Measurements from ENCODE around the gene GINS2.

DNA sequence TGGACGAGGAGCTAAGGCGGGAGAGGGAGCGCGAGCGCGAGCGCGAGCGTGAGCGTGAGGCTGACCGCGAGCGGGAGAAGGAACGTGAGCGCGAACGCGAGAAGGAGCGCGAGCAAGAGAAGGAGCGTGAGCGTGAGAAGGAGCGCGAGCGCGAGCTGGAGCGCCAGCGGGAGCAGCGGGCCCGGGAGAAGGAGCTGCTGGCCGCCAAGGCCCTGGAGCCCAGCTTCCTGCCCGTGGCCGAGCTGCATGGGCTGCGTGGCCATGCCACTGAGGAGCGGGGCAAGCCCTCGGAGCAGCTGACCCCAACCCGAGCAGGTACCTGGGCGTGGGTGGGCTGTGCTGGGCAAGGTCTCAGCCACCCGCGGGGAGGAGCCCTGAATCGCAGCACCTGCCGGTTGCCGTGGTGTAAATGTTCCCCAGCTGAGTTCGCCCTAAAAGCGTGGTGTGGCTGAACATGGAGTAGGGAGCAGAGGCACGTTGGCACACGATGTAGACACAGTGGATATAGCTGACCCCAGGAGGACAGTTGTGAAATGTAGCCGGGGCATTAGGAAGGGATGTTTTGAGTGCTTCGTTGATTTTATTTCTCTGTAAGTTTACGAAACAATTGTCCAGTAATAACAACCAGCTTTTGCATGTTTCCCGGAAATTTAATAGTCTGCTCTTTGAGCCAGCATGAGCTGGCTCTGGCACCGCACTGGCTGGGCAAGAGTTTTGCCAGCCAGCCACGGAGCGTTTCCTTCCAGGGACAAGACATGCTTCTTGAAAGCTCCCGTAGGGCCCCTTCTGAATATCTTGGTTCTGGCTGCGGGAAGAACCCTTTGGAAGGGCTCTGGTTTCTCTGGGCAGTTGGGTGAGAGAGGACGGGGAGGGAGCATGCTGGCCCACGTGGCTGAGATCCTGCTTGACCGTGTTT lies 32.1 kb downstream of the GINS2 start:
- TF ChIP-seq, protein P1, sequence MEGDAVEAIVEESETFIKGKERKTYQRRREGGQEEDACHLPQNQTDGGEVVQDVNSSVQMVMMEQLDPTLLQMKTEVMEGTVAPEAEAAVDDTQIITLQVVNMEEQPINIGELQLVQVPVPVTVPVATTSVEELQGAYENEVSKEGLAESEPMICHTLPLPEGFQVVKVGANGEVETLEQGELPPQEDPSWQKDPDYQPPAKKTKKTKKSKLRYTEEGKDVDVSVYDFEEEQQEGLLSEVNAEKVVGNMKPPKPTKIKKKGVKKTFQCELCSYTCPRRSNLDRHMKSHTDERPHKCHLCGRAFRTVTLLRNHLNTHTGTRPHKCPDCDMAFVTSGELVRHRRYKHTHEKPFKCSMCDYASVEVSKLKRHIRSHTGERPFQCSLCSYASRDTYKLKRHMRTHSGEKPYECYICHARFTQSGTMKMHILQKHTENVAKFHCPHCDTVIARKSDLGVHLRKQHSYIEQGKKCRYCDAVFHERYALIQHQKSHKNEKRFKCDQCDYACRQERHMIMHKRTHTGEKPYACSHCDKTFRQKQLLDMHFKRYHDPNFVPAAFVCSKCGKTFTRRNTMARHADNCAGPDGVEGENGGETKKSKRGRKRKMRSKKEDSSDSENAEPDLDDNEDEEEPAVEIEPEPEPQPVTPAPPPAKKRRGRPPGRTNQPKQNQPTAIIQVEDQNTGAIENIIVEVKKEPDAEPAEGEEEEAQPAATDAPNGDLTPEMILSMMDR (IDR thresholded peaks at IDR 0.05), result no peak
- TF ChIP-seq TEAD4 (CRISPR knock-in tag; IDR thresholded peaks at IDR 0.05) (no peak), ZBTB21 (CRISPR knock-in tag; IDR thresholded peaks at IDR 0.05; ENCODE audit: borderline replicate concordance) (no peak), ZNF232 (CRISPR knock-in tag; IDR thresholded peaks at IDR 0.05) (no peak), SP1 (CRISPR knock-in tag; conservative IDR thresholded peaks at IDR 0.05) (no peak), MAX (CRISPR knock-in tag; IDR thresholded peaks at IDR 0.05) (no peak), ZNF138 (CRISPR knock-in tag; conservative IDR thresholded peaks at IDR 0.05) (no peak), ZNF121 (CRISPR knock-in tag; IDR thresholded peaks at IDR 0.05) (no peak), IRF2 (CRISPR knock-in tag; IDR thresholded peaks at IDR 0.05; ENCODE audit: borderline replicate concordance, low read depth) (no peak), ELF4 (CRISPR knock-in tag; IDR thresholded peaks at IDR 0.05; ENCODE audit: low read depth) (no peak), STAT6 (CRISPR knock-in tag; conservative IDR thresholded peaks at IDR 0.05; ENCODE audit: low read depth) (no peak), ATF3 (CRISPR knock-in tag; conservative IDR thresholded peaks at IDR 0.05) (no peak), NR2C2 (CRISPR knock-in tag; IDR thresholded peaks at IDR 0.05) (no peak)
